Omental fat pad (tissue), 4 donors: ENCODE data around the gene C2CD4B. TPM values are rescaled to one million over a fixed set of nuclear protein-coding genes. Genes with fewer than 3 reads are reported as not detected.

ENCODE experiments used
- ATAC-seq: fragments of 150-250 bp; one replicate; pipeline ENCODE4 v1.9.1; 2016; ENCODE audit warnings: mild to moderate bottlenecking, moderate library complexity; ENCODE audit not compliant: low FRiP score
- DNase-seq: peaks from one replicate; pipeline ENCODE4 v3.0.0-alpha.2; 2019; ENCODE audit warnings: low spot score
- total RNA-seq, 4 donors: library from RNA; depleted of rRNA; stranded (reverse); fragments of >200 nt; gene quantifications; one replicate each; pipeline ENCODE4 v1.1.0, GENCODE V29; 2016
- TF ChIP-seq, protein P1 (sequence below), 3 donors: fragments of 450-650 bp; IDR thresholded peaks; one replicate each; pipeline ENCODE4 v1.5.1; 2016 to 2017; ENCODE audit warnings: antibody characterized with exemption in 3 of 3, mild to moderate bottlenecking in 3 of 3, moderate library complexity in 2 of 3

C2CD4B gene, protein sequence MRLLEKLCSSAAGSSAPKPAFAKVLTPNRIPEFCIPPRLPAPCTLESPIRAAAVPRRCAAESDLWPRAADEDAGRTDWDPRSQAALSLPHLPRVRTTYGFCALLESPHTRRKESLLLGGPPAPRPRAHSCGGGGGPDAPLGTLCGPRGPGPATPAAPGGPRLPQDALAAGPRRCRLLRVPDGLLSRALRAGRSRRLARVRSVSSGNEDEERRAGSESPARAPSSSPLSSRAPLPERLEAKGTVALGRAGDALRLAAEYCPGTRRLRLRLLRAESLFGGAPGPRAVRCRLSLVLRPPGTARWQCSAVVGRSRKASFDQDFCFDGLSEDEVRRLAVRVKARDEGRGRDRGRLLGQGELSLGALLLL
- total RNA-seq = 10 to 100 TPM in 3 of 4 donors, 1 to 10 TPM in 1; 1.9 to 21.1 (median 15.3) TPM

DNA sequence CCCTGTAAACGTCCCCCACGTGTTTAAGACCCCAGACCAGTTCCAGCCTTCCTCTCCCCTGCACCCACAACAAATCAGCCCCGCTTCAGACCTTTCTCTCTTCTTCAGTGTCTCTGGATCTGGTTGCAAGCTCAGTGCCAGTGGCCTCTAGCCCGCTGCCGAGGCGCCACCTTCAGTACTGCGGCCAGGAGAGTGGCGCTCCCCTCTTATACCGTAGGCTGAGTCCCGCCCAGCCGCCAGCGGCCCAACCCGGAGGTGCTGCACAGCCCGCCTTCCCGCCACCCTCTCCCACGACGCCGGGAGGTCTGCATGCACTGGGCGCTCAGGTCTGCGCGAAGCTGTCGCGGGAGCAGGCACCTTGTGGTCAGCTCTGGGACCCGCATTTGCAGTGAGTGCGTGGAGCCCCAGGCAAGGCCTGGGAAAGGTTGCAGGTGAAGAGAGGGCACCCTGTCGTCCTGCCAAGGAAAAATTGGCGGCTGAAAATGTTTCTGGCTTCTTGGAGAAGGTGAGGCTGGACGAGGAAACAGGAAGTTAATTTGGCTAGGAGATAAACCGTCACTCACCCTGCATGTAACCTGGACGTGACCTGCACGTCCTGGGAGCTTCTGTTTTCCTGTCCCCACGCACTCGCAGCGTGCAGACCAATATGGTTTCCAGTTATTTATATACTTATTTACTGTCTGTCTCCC, at the start of gene C2CD4B:
Gene C2CD4B, minus strand, starts transcription at position 182 of the 689 bp plus-strand sequence. CDS start 301 bp downstream, outside the sequence.
- TF ChIP-seq, protein P1, sequence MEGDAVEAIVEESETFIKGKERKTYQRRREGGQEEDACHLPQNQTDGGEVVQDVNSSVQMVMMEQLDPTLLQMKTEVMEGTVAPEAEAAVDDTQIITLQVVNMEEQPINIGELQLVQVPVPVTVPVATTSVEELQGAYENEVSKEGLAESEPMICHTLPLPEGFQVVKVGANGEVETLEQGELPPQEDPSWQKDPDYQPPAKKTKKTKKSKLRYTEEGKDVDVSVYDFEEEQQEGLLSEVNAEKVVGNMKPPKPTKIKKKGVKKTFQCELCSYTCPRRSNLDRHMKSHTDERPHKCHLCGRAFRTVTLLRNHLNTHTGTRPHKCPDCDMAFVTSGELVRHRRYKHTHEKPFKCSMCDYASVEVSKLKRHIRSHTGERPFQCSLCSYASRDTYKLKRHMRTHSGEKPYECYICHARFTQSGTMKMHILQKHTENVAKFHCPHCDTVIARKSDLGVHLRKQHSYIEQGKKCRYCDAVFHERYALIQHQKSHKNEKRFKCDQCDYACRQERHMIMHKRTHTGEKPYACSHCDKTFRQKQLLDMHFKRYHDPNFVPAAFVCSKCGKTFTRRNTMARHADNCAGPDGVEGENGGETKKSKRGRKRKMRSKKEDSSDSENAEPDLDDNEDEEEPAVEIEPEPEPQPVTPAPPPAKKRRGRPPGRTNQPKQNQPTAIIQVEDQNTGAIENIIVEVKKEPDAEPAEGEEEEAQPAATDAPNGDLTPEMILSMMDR (IDR thresholded peaks at IDR 0.05) = no peak
- no peak for DNase-seq
- peak; percentile 71 for ATAC-seq

DNA sequence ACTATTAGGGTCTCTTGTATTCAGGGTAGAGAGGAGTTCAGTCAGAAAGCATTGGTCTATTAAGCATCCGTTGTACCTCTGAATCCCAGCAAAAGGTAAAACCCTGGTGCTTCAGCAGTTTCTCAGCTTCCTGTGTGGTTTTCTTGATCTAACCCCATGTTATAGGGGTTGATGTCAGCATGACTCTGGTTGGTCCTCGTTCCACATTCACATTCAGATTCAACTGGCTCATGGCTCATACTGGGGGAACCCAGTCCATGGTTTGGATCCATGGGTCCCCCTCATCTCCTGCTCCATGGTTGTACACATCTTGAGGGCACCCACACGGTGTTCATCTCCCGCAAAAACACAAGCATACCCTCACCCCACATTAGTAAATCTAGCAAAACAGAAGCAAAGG, 47.7 kb upstream of the C2CD4B start:
- TF ChIP-seq, protein P1 (IDR thresholded peaks at IDR 0.05) = no peak
- ATAC-seq (no peak), DNase-seq (no peak)

DNA sequence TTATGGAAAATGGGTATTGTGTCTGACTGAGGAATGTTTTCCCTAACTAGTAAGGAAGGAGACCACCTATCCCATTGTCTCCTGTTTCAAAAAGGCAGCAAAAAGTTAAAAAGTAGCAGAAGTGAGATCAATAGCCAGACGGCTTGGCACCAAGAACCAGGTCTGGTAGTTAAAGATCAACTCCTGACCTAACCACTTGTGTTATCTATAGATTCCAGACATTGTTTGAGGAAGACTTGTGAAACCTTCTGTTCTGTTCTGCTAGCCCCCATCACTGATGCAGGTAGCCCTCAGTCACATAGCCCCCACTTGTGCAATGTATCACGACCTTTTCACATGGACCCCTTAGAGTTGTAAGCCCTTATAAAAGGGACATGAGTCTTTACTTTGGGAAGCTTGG, 46.3 kb upstream of the C2CD4B start:
- TF ChIP-seq, protein P1 (IDR thresholded peaks at IDR 0.05) = no peak
- ATAC-seq = no peak
- no peak for DNase-seq

DNA sequence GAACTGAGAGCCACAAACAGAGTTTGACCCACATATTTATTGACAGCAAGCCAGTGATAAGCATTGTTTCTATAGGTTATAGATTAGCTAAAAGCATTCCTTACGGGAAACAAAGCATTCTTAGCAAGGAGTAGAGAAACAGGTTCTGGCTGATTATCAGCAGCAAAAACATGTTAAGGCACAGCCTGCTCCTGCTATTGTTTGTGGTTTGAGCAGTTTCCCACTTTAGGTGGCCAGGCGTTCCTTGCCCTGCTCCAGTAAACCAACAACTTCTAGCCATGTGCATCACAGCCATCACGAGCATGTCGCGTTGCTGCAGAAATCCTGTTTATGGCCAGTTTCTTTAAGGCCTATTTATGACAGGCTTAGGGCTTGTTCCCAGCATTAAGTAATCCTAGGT, 44.7 kb upstream of the C2CD4B start:
- DNase-seq = no peak
- no peak for ATAC-seq
- TF ChIP-seq, protein P1 (IDR thresholded peaks at IDR 0.05) = no peak

DNA sequence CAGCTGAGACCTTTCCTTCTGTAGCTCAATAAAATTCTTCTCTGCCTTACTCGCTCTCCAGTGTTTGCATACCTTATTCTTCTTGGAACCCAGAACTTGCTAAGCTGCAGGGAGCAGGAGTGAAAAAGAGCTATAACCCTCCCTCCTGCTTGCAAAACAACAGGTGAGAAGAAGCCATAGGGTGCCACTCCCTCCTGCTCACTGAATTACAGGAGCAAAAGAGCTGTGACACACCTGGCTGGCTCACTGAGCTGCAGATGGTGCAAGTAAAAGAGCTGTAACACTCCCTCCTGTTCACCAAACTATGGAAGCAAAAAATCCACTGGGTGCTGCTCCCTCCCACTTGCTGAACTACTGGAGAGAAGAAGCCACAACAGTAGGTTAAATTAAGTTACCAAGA, 44.2 kb upstream of the C2CD4B start:
- no peak for DNase-seq
- ATAC-seq = no peak
- TF ChIP-seq, protein P1 (IDR thresholded peaks at IDR 0.05) = no peak

DNA sequence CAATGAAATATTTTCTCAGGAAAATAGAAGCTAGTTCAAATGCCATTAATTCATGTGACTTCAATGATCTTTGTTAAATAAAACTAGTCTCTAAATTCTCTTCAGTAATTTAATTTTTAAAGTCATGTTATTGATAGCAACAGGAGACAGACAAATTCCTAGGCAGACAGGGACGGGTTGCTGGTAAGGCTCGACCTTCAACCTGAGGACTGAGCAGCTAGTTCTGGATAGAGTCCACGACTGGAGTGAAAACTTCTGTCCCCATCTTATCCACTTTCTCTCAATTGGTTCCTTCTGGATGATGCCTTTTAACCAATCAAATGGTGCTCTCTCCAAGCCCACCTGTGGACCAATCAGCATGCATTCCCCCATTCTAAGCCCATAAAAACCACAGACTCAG, 43.8 kb upstream of the C2CD4B start:
- TF ChIP-seq, protein P1 (IDR thresholded peaks at IDR 0.05) = no peak
- DNase-seq (no peak), ATAC-seq (no peak)
